K562 (cell line): Measurements from ENCODE around the gene NKD1. TPM values are rescaled to one million over a fixed set of nuclear protein-coding genes. Genes with fewer than 3 reads are reported as not detected.

Experiments used
- ATAC-seq: fragments of 200-7000 bp; cut with Tn5 transposase; 3 replicates; pipeline ENCODE4 v1.9.1; 2020; ENCODE audit warnings: moderate library complexity
- BruUV-seq: library from RNA; stranded (reverse); fragments of 400-500 nt; replicated peaks from 2 replicates; lab custom pipeline; 2021; lab: Mats Ljungman, UMichigan
- CTCF ChIA-PET: fragments of 300-600 bp; formaldehyde crosslinking; extraction: SDS; loops from one replicate; lab custom pipeline; 2021; ENCODE audit warnings: low intra/inter-chr PET ratio; lab: Yijun Ruan, JAX
- POLR2A ChIA-PET: fragments of 300-600, 350-650 bp; sonication (Branson Sonifier 250); formaldehyde crosslinking; extraction: SDS; loops from one replicate; lab custom pipeline; 2021; ENCODE audit warnings: antibody characterized with exemption, inconsistent platforms; lab: Yijun Ruan, JAX
- DNase-seq, 4 experiments: peaks; one replicate each; pipeline versions ENCODE4 v3.0.0 to v3.0.0-alpha.2; 2011 to 2018; ENCODE audit warnings: low spot score in 3 of 4, mixed read lengths in 3 of 4; ENCODE audit errors: extremely low read depth in 1 of 4
- FAIRE-seq: peaks from 2 replicates; lab custom pipeline; 2011; peaks lifted over from hg19 to GRCh38; lab: Jason Lieb, UNC
- H2AFZ ChIP-seq: 2 replicates; pipeline ENCODE4 v1.6.0; 2011; ENCODE audit warnings: low read depth, low read length, control low read depth, inconsistent platforms
- H3K27ac ChIP-seq: fragments of 200-600 bp; 3 replicates; pipeline ENCODE4 v1.8.0; 2011; ENCODE audit warnings: low read depth, mild to moderate bottlenecking, control low read depth, inconsistent platforms, low read length, moderate library complexity, mixed read lengths; ENCODE audit errors: extremely low read depth
- H3K27me3 ChIP-seq, 2 experiments: fragments of 300-600 bp in 1 of 2; 2 replicates in 1 of 2; 3 replicates in 1 of 2; pipeline versions ENCODE4 v1.6.0 to v1.8.0; 2011; ENCODE audit warnings: inconsistent platforms in 2 of 2, low read length in 2 of 2, mild to moderate bottlenecking in 1 of 2, mixed read lengths in 1 of 2, moderate library complexity in 1 of 2; ENCODE audit not compliant: control insufficient read depth in 2 of 2, insufficient read depth in 2 of 2
- H3K36me3 ChIP-seq: fragments of 300-600 bp; 3 replicates; pipeline ENCODE4 v1.8.0; 2011; ENCODE audit warnings: mild to moderate bottlenecking, low read length, inconsistent platforms; ENCODE audit not compliant: control insufficient read depth, insufficient read depth
- H3K4me1 ChIP-seq, 2 experiments: fragments of 200-600 bp in 1 of 2; replicated peaks in 1 of 2; 2 replicates in 1 of 2; 3 replicates in 1 of 2; pipeline versions ENCODE4 v1.5.1 to v1.8.0; 2011; ENCODE audit warnings: inconsistent platforms in 2 of 2, low read length in 2 of 2, mild to moderate bottlenecking in 1 of 2, mixed read lengths in 1 of 2, moderate library complexity in 1 of 2; ENCODE audit not compliant: control insufficient read depth in 2 of 2, insufficient read depth in 2 of 2
- H3K4me2 ChIP-seq: 2 replicates; pipeline ENCODE4 v1.6.1; 2011; ENCODE audit warnings: low read length, control low read depth, inconsistent platforms, mixed read lengths; ENCODE audit not compliant: insufficient read depth
- H3K4me3 ChIP-seq: fragments of 200-600 bp; sonication (generic), shearing (Covaris generic); 2 replicates; pipeline ENCODE4 v1.5.1; 2016; ENCODE audit warnings: control low read depth, inconsistent platforms
- H3K79me2 ChIP-seq: fragments of 200-600 bp; 3 replicates; pipeline ENCODE4 v1.8.0; 2011; ENCODE audit warnings: low read length, inconsistent platforms; ENCODE audit not compliant: control insufficient read depth, insufficient read depth
- H3K9ac ChIP-seq, 2 experiments: 2 replicates each; pipeline versions ENCODE4 v1.6.0 to v1.6.1; 2011; ENCODE audit warnings: low read depth in 2 of 2, low read length in 2 of 2, control low read depth in 1 of 2, inconsistent platforms in 1 of 2, mild to moderate bottlenecking in 1 of 2, mixed read lengths in 1 of 2; ENCODE audit not compliant: insufficient read depth in 1 of 2
- H3K9me1 ChIP-seq: one replicate; pipeline ENCODE4 v1.6.0; 2011; ENCODE audit warnings: inconsistent platforms, mild to moderate bottlenecking, low read length, moderate library complexity; ENCODE audit not compliant: control insufficient read depth, insufficient read depth
- H3K9me3 ChIP-seq: replicated peaks from 2 replicates; pipeline ENCODE4 v1.5.1; 2011; ENCODE audit warnings: low read depth, low read length, inconsistent platforms; ENCODE audit not compliant: control insufficient read depth, insufficient read depth
- H4K20me1 ChIP-seq: replicated peaks from 2 replicates; pipeline ENCODE4 v1.6.1; 2011; ENCODE audit warnings: low read length, inconsistent platforms, mixed read lengths; ENCODE audit not compliant: control insufficient read depth, insufficient read depth
- ARNT ChIP-seq, 2 experiments: fragments of 450-650 bp; IDR thresholded peaks; 2 replicates each; pipeline ENCODE4 v1.6.1; 2016; ENCODE audit warnings: mild to moderate bottlenecking in 1 of 2
- CBX2 ChIP-seq: fragments of 200-600 bp; sonication (generic); IDR thresholded peaks from one replicate; pipeline ENCODE4 v1.6.1; 2012; ENCODE audit warnings: mild to moderate bottlenecking, low read length, inconsistent platforms; ENCODE audit not compliant: insufficient read depth, poor library complexity, severe bottlenecking
- CSDE1 ChIP-seq, 2 experiments: fragments of 450-650 bp; IDR thresholded peaks; 2 replicates each; pipeline ENCODE4 v1.6.1; 2016; ENCODE audit warnings: mild to moderate bottlenecking in 1 of 2
- FOXP4 ChIP-seq: sonication (generic); formaldehyde crosslinking; IDR thresholded peaks from 2 replicates; pipeline ENCODE4 v1.8.0; 2022; ENCODE audit warnings: mild to moderate bottlenecking, missing genetic modification reagents, borderline replicate concordance
- KAT8 ChIP-seq: fragments of 450-650 bp; IDR thresholded peaks from 2 replicates; pipeline ENCODE4 v1.6.1; 2016; ENCODE audit warnings: low read depth, mild to moderate bottlenecking
- NFIC ChIP-seq: fragments of 450-650 bp; IDR thresholded peaks from 2 replicates; pipeline ENCODE4 v1.6.1; 2017; ENCODE audit warnings: mild to moderate bottlenecking, inconsistent platforms
- SMAD3 ChIP-seq: fragments of 450-650 bp; formaldehyde crosslinking; conservative IDR thresholded peaks from 2 replicates; pipeline ENCODE4 v1.4.0; 2020; ENCODE audit warnings: mild to moderate bottlenecking
- SRSF7 ChIP-seq: fragments of 200-400 bp; formaldehyde crosslinking; optimal IDR thresholded peaks from 2 replicates; pipeline ENCODE3; 2017; ENCODE audit warnings: mild to moderate bottlenecking, low read depth, low read length
- USF1 ChIP-seq: sonication (generic); formaldehyde crosslinking; IDR thresholded peaks from 2 replicates; pipeline ENCODE4 v1.9.0; 2022; ENCODE audit warnings: mild to moderate bottlenecking, missing genetic modification reagents
- ZNF134 ChIP-seq: fragments of 250-450 bp; sonication (Bioruptor Pico); conservative IDR thresholded peaks from 2 replicates; pipeline ENCODE4 v1.4.0; 2020
- ZNF41 ChIP-seq: fragments of 250-450 bp; sonication (Bioruptor Pico); conservative IDR thresholded peaks from 2 replicates; pipeline ENCODE4 v1.4.0; 2020; ENCODE audit warnings: mild to moderate bottlenecking
- WGBS: fragments of 100-300 bp; shearing (Covaris generic); methylation state at CpG from one replicate; pipeline ENCODE4 v1.1.6; 2016; ENCODE audit warnings: low coverage, mixed read lengths; ENCODE audit not compliant: insufficient coverage; ENCODE audit errors: missing lambda C conversion rate; 5-methylcytosine and 5-hydroxymethylcytosine counted together
- in situ Hi-C: fragments of 300-500 bp; cut with MboI; formaldehyde crosslinking; loops from 4 replicates; pipeline ENCODE4 v1.15.0; 2018; ENCODE audit warnings: inconsistent platforms, mixed read lengths
- intact Hi-C: fragments of 100-400 bp; cut with micrococcal nuclease; formaldehyde crosslinking; loops from 2 replicates; pipeline ENCODE4 v1.14.2; 2022
- polyA plus RNA-seq, 8 experiments: library from polyadenylated mRNA; depleted of rRNA in 4 of 8; stranded (reverse) in 5 of 8; unstranded in 3 of 8; fragments of >200 nt; fragmentation: Nextera tagmentation in 2 of 8; fragmentation: Illumina TruSeq in 1 of 8; extraction: Ambion mirVana in 2 of 8; extraction: Trizol in 1 of 8; gene quantifications; 2 replicates each; pipeline versions ENCODE4 v1.2.1 to v1.2.3, GENCODE V29; 2011 to 2014; ENCODE audit warnings: inconsistent platforms in 1 of 8, missing spikeins in 1 of 8
- total RNA-seq, 7 experiments: library from RNA; depleted of rRNA in 6 of 7; stranded (reverse); fragments of >200 nt in 6 of 7; fragmentation: Illumina TruSeq in 2 of 7; extraction: Trizol in 2 of 7; gene quantifications; 2 replicates each; pipeline versions ENCODE4 v1.2.1 to v1.2.3, GENCODE V29; 2011 to 2021; ENCODE audit warnings: low replicate concordance in 1 of 7

Gene NKD1
- total and polyA plus RNA-seq, 9 of the 15 experiments (the other 6 are each of a cell fraction or from before 2014, with no cell fraction given): under 0.01 to 0.24 (median 0.04) TPM; not detected in 2

- H3K4me1 ChIP-seq: no peaks in the 10 kb centered on the region
- H2AFZ ChIP-seq: no peak overlapping the region
- H3K9me1 ChIP-seq: no peaks in the 10 kb centered on the region
- no peak overlapping the region for H3K4me3 ChIP-seq
- in situ Hi-C loops: no loop called here
- no peak for ATAC-seq
- H3K36me3 ChIP-seq: no peaks in the 10 kb centered on the region
- intact Hi-C loops: no loop called here
- no peak overlapping the region for H3K27ac ChIP-seq
- TF ChIP-seq CSDE1 (IDR thresholded peaks at IDR 0.05): no peak
- no peak for TF ChIP-seq CBX2
- TF ChIP-seq NFIC: no peak
- TF ChIP-seq ZNF134 (CRISPR knock-in tag): no peak
- TF ChIP-seq USF1 (CRISPR knock-in tag): no peak
- no peak for TF ChIP-seq SRSF7
- no peak for TF ChIP-seq KAT8
- TF ChIP-seq SMAD3: no peak
- TF ChIP-seq ARNT (IDR thresholded peaks at IDR 0.05): no peak
- no peak for TF ChIP-seq ZNF41 (CRISPR knock-in tag)
- no peak for TF ChIP-seq FOXP4 (CRISPR knock-in tag)
- TF ChIP-seq, all 486 proteins: peak for 0
- Histone ChIP-seq H3K79me2 (no peaks in the 10 kb centered on the region), H3K4me2 (no peak overlapping the region), H3K9me3 (no peaks in the 10 kb centered on the region), H3K27me3 (peaks cover 0 to 34% of the 10 kb centered on the region in 2 experiments; a peak in 2 of 5 replicates), H4K20me1 (no peaks in the 10 kb centered on the region), H3K9ac (no peak overlapping the region)
- DNase-seq (no peak), FAIRE-seq (no peak)
- BruUV-seq: no TSS peak
- CTCF ChIA-PET: no interaction called here
- POLR2A ChIA-PET: interaction anchor here (0.6 to 0.9 kb wide), 2 partner anchors 9 to 10 kb away, joined by 3 read pairs; no protein-coding TSS in a partner anchor
- WGBS: 0% methylated on average over 3 of the region's 3 CpGs
Observed at GRCh38 chr16:50680556-50680893, 132.3 kb downstream of the NKD1 start.
